Suppressor macrophage (primary cell): Measurements from ENCODE around the gene IFRD2.

ENCODE experiments used
- DNase-seq, 4 experiments: peaks; one replicate each; pipeline ENCODE4 v3.0.0-alpha.2; 2020 to 2022

IFRD2 gene

GRCh38 chr3:50246517-50246954 is 45.7 kb downstream of the IFRD2 start:
- peak; percentile 80 to 91 (median 86) for DNase-seq

GRCh38 chr3:50245831-50246516 is 46.3 kb downstream of the IFRD2 start:
- peak; percentile 93 to 97 (median 96) for DNase-seq

GRCh38 chr3:50245251-50245745 is 46.9 kb downstream of the IFRD2 start:
- DNase-seq: no peak

GRCh38 chr3:50244813-50245212 is 47.4 kb downstream of the IFRD2 start:
- peak in 3 of 4 experiments; percentile 40 to 51 (median 49) for DNase-seq

DNA sequence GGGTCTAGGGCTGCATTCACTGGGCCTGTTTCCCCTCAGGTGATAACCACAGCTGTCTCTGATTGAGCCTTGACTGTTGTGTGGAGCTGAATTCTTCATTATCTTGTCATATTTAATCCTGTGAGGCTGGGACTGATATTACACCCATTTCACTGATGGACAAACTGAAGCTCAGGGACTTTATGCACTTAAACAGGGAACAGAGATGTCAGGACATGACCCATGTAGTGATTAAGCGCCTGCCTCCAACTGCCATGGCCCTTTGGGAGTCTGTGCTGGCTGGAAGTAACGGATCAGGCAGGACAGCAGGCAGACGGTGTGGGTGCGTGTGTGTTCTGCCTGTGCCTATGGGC is 48.7 kb downstream of the IFRD2 start:
- DNase-seq: no peak

- peak; percentile 89 to 96 (median 95) for DNase-seq
Measured at GRCh38 chr3:50242851-50243542, 49.2 kb downstream of the IFRD2 start.

DNA sequence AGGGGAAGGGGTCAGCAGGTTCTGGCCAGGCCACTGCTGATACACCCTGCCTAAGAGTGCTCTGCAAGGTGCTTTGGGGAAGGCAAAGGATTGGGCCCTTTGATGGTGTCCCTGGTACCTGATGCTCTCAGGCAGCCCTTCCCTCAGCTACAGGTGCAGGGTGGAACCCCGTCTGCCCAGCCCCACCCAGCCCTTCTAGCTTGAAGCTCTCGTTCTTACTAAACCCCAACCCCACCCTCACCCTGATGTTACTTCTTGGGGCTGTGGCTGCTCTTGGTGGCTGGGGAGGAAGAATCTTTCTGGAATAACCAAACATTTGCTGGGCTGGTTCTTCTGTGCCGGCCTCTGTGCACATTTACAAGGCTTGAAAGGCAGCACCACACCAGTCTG is 49.9 kb downstream of the IFRD2 start:
- no peak for DNase-seq

- peak in 2 of 4 experiments; percentile 42 to 49 for DNase-seq
Measured at GRCh38 chr3:50241713-50242380, 50.4 kb downstream of the IFRD2 start.

- DNase-seq: no peak
Measured at GRCh38 chr3:50241163-50241562, 51.1 kb downstream of the IFRD2 start.

GRCh38 chr3:50239649-50240048 is 52.6 kb downstream of the IFRD2 start:
- no peak for DNase-seq

- peak; percentile 60 to 85 (median 75) for DNase-seq
Measured at GRCh38 chr3:50238549-50239026, 53.6 kb downstream of the IFRD2 start.

GRCh38 chr3:50237754-50238548 is 54.3 kb downstream of the IFRD2 start:
- peak; percentile 94 to 96 (median 96) for DNase-seq
